T47D (cell line): Measurements from ENCODE around the gene CPAMD8.
"Not testable (repeated sequence)": the region's sequence is repeated elsewhere in the genome, so short reads cannot be mapped to it uniquely, and the experiment has no call there.

Experiments used
- DNase-seq, 2 experiments: peaks; one replicate each; pipeline versions ENCODE4 v3.0.0 to v3.0.0-alpha.2; 2011 to 2012; ENCODE audit warnings: low read depth in 1 of 2, low spot score in 1 of 2
- JUND ChIP-seq: IDR thresholded peaks from 2 replicates; pipeline ENCODE4 v1.6.1; 2012; ENCODE audit warnings: low read depth
- in situ Hi-C: cut with HindIII; loops from 2 replicates; pipeline ENCODE4 v1.10.0; 2016; ENCODE audit warnings: low sequenced_read_pairs, low pct_unique_long_range_greater_than_20kb

CPAMD8 gene

GRCh38 chr19:17006579-17006978 is 20.0 kb downstream of the CPAMD8 start:
- DNase-seq = no peak
- TF ChIP-seq JUND = no peak
- in situ Hi-C loops = no loop called here

DNA sequence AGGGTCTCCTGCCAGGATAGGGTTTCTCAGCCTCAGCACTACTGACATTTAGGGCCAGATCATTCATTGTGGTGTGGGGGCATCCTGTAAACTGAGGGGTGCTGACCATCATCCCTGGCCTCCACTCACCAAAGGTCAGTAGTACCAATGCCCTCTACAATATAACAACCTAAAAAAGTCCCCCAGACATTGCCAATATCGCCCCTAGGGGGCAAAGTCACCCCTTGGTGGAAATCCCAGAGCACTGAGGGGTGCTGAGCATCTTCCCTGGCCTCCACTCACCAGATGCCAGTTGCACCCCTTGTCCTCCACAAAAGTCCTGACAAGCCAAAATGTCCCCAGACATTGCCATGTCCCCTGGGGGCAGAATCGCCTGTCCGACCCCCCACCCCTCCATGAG is 21.6 kb downstream of the CPAMD8 start:
- in situ Hi-C loops = no loop called here
- peak in 1 of 2 experiments; percentile 11 for DNase-seq
- TF ChIP-seq JUND = no peak

GRCh38 chr19:17004386-17004785 is 22.2 kb downstream of the CPAMD8 start:
- no peak for TF ChIP-seq JUND
- no peak for DNase-seq
- in situ Hi-C loops = no loop called here

GRCh38 chr19:17002455-17002854 is 24.2 kb downstream of the CPAMD8 start:
- DNase-seq = no peak
- in situ Hi-C loops = no loop called here
- no peak for TF ChIP-seq JUND

DNA sequence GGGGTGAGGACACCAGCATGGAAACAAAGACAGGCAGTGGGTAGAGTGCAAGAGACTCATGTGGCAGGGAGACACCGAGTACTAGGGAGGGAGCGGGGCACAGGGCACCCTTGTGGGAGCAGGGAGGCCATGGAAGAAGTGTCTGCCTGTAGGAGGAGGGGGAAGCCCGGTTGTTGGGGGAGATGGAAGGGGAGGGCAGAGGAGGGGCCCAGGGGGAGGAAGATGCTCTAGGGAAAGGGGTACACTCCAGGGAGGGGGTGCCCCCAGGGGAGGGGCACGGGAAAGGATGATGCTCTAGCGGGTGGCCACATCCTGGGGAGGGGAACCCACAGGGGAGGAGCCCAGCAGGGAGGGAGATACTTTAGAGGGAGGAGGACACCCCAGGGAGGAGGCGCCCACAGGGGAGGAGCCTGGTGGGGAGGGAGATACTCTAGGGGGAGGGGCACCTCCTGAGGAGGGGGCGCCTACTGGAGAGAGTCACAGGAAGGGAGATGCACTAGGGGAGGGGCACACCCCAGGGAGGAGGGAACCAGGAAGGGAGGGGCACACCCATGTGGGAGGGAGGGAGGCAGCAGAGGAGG is 24.9 kb downstream of the CPAMD8 start:
- no peak for TF ChIP-seq JUND
- in situ Hi-C loops = no loop called here
- no peak for DNase-seq

GRCh38 chr19:16998635-16999194 is 27.9 kb downstream of the CPAMD8 start:
- in situ Hi-C loops = no loop called here
- no peak for DNase-seq
- TF ChIP-seq JUND = no peak

- DNase-seq, in situ Hi-C loops: not testable (repeated sequence)
Observed at GRCh38 chr19:16996838-16997490, 29.6 kb downstream of the CPAMD8 start.

- no peak for DNase-seq
- in situ Hi-C loops = no loop called here
- TF ChIP-seq JUND = no peak
Observed at GRCh38 chr19:16988661-16989060, 37.9 kb downstream of the CPAMD8 start.

DNA sequence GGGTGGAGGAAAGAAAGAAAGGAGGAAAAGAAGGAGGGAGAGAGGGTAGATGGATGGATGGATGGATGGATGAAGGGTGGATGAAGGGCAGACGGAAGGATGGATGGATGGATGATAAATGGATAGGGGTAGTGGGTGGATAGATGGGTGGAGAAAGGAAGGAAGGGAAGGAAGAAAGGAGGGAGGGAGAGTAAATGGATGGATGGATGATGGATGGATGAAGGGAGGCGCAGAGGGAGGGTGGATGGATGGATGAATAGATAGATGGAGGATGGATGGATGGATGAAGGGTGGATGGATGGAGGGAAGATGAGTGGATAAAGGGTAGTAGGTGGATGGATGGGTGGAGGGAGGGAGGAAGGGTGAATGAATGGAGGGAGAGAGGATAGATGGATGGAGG is 41.2 kb downstream of the CPAMD8 start:
- TF ChIP-seq JUND = no peak
- in situ Hi-C loops = no loop called here
- DNase-seq = no peak

DNA sequence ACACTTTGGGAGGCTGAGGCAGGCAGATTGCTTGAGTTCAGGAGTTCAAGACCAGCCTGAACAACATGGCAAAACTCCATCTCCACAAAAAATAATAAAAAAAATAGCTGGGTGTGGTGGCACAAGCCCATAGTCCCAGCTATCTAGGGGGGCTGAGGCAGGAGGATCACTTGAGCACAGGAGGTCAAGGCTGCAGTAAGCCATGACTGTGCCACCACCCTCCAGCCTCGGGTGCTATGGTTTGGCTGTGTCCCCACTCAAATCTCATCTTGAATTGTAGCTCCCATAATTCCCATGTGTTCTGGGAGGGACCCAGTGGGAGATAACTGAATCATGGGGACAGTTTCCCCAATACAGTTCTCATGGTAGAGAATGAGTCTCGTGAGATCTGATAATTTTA is 44.0 kb downstream of the CPAMD8 start:
- DNase-seq, in situ Hi-C loops: not testable (repeated sequence)

- no peak for DNase-seq
- no peak for TF ChIP-seq JUND
- in situ Hi-C loops = no loop called here
Observed at GRCh38 chr19:16978839-16979802, 47.5 kb downstream of the CPAMD8 start.

DNA sequence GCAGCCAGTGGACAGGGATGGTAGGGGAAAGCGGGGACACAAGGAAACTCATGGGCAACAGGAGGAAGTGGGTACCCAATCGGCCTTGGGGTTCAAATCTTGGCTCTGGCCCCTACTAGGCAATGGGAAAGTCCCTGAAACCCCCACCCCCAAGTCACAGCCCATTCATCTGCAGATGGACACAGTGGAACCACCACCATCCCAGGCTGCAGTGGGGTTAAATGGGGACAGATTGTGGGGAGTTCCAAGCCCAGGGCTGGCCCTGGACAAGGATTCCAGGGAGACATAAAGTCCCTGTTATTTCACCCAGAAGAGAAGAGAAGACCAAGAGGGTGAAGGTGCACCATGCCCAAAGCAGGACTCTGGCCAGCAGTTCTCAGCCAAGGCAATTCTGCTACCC is 48.5 kb downstream of the CPAMD8 start:
- in situ Hi-C loops = no loop called here
- no peak for DNase-seq
- TF ChIP-seq JUND = no peak

- no peak for TF ChIP-seq JUND
- DNase-seq = no peak
- in situ Hi-C loops = no loop called here
Observed at GRCh38 chr19:16977306-16977705, 49.3 kb downstream of the CPAMD8 start.
